GM23248 (cell line): ENCODE measurements around the gene CD58.

ENCODE experiments used
- EZH2 ChIP-seq: fragments of 200-600 bp; sonication (generic); IDR thresholded peaks from 2 replicates; pipeline ENCODE4 v1.6.1; 2018; ENCODE audit warnings: antibody characterized with exemption, mild to moderate bottlenecking; ENCODE audit not compliant: insufficient read depth, poor library complexity, severe bottlenecking
- EZH2phosphoT487 ChIP-seq: fragments of 200-600 bp; sonication (generic); IDR thresholded peaks from 2 replicates; pipeline ENCODE4 v1.6.1; 2018; ENCODE audit warnings: antibody characterized with exemption, moderate library complexity, mild to moderate bottlenecking, low read depth; ENCODE audit not compliant: insufficient read depth

GRCh38 chr1:116498789-116499628, 71.8 kb downstream of the CD58 start:
- TF ChIP-seq EZH2phosphoT487 (no peak), EZH2 (no peak)
